DMS53 treated with DMSO at 0.1 percent for 48 hours (cell line): ENCODE results near the gene SSBP2.
"Not testable (repeated sequence)": the region's sequence is repeated elsewhere in the genome, so short reads cannot be mapped to it uniquely, and the experiment has no call there.

ENCODE experiments used
- DNase-seq: peaks from one replicate; lab custom pipeline; 2025; ENCODE audit not compliant: unreplicated experiment; lab: John Stamatoyannopoulos, UW

SSBP2 gene

DNA sequence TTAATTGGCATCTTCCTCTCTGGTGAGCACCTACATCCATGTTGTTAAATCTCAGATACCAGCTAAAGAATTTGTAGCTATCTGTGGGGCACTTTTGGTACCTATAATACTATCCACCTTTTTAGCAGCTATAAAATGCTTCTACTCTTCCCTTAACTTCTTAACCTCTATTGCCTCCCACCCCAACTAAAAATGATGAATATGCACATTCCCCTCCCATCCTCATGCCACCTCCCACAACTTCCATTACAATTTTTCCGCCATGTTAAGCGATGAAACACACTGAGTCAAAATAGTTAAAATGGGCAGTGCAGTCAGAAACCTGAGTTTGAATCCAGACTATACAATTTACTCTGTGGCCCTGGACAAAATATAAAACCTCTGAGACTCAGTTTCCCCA, 10.1 kb downstream of the SSBP2 start:
- DNase-seq = no peak

DNA sequence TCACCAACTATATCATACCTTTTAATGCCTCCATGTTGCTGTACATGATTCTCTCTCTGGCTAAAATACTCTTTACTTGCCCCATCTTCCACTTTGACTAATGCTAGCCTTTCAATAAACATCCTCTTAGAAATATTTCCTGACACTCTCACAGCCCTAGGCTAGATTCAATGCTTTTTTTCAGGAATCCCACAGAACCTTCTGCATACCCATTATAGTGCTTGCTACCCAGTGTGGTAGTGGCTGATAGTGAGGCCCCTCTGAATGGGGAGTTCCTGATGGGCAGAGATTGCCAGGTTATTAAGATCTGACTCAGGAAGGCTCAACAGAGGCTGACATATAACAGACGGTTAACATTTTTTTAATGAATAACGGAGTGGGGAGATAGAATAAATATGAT, 11.6 kb downstream of the SSBP2 start:
- no peak for DNase-seq

DNA sequence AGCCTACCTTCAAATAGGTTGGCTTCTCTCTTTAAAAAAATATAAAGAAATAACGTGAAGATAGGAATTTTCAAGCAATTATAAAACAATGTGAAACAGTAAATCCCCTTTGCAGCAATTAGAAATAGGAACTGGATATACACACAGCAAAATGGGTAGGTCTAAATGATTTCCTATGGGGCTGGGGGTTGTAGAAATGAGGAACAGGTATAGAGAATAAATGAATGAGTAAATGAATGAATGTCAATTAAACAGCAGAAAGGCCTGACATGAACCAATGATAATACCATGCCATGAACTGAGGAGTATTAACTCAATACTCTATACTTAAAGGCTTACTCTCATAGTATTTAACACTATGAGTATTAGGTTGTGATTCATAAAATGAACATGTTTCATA, 21.6 kb downstream of the SSBP2 start:
- DNase-seq = no peak

DNA sequence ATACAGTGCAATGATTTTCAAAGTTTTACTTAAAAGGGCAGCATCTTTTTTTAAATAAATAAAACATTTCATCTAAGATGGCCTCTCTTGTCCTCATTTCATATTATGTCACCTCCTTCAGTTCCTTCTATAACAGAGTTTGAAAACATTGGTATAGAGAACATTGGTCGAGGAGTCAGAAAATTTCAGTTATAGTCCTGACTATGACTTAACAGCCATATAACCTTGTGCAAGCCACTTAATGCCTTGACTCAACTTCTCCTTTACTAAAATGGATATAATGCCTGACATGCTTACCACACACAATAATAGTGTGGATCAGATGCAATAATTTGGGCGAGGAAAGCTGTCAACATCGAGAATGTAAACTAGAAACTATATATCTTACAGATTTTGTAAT, 22.6 kb downstream of the SSBP2 start:
- no peak for DNase-seq

DNA sequence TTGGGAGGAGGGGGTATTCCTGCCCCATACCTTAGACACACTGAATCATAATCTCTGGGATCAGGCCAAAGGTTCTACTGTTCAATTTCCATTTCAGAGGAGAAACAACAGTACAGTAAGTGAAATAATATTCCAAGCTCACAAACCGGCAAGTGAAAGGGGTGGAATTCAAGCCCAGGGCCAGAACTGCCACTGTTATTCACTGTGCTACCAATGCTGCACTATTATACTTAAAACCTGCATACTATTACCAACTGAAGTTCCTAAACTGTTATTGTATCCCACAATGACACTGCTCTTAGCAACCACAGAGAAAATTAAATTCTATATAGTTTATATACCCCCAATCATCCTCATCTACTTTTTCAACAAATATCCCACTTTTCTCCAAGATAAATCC, 24.6 kb downstream of the SSBP2 start:
- DNase-seq = no peak

DNA sequence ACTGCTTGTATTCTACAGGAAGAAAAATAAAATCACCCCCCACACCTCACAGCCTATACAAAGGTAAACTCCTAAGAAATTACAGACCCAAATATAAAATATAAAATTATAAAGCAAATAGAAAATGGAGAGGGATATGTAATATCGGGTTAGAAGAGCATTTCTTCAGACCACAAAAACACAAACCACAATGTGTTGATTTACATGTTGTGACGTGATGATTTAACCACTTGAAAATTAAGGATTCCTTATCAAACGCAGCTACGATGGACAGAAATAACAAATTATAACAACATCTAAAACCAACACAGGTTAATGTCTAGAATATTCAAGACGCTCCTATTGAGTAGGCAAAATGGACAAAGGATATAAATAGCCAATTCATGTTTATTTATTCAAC, 26.3 kb downstream of the SSBP2 start:
- no peak for DNase-seq

DNA sequence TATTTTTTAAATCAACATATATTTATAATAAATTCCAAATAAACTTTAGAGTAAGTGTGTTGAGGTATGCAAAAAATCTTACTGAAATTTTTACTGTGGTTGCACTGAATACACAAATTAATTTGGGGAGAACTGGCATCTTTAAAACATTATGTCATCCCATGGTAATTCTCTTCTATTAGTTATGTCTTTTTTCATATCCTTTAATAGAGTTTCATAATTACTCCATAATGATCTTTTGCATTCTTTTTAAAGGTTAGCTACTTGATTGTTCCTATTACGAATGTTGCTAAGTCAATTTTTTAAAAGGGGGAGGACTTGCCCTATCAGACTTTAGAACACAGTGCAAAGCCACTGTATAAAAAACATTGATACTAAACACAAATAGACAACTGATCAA, 26.8 kb downstream of the SSBP2 start:
- DNase-seq = no peak

DNA sequence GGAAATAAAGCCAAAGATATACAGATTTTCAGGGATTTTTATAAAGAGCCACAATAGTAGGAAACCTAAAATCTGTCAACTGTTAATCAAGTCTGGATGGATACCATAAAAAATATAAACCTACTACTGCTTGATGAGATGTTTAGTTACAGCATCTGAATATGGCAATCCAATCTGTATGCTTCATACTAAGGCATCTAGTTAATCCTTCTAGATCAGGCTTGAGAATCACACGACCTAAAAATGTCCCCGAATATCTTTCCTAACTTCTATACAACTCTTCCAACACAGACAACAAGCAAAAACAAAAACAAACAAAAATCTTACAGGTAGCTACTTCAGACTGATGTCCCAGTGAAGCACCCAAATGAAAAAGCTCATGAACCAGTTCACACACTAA, 29.8 kb downstream of the SSBP2 start:
- no peak for DNase-seq

DNA sequence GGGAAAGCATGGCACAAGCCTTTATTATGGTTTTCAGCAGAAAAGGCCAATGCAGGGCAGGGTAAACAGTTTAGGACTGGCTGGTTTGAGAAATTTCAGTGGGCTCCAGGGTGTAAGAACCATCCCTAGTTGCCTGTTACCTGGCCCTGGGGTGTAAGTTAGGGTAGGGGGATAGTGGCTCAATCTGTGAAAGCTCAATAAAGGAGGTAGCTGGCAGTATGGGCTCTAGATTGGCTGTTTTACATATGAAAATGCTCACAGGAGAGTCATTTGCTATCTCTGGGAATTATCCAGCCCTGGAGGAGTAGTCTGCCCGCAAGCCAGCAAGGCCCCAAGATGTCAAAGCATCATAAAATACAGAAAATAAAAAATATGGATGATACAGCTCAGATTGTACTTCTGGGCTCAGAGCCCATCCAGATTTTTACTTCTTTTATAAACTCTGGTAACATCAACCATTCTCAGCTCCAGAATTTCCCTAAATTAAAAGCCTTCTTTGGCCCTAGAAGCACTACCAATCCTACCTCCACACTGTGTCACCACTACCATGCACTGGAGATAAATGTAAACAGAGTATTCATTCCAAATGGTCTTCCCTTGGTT, 31.1 kb downstream of the SSBP2 start:
- no peak for DNase-seq

DNA sequence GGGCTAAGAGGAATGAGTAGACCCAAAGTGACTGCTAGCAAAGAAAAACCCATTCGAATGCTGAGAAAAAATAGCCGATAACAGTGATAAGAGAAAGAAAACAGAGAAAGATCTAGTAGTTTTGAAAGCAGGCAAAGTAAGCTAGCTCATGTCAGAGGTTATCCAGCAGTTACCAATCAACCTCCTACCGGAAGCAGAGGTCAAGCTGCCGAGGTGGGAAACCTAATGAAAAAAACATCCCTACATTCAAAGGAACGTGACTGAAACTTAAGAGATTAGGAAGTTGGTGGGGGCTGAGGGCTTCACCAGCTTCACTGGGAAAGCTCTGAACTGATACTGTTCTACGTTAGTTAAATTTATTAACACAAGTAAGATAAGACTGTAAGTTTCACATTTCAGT, 32.6 kb downstream of the SSBP2 start:
- DNase-seq = no peak

DNA sequence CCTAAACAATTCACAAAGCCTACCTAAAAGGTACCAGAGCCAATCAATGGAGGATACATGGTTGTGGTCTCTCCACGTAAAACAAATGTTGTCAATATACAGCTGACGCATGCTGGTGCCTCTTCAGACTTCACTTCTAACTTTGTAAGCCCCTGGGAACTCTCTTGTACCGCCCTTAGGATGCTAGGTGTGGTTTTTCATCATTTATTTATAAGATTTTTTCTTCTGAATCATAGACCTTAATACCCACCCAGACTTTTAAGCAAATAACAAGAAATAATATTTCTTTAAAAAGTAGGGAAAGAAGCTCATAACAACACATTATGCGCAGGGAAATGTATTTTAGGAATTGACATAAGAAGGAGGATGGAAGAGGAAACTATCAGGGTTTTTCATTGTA, 33.0 kb downstream of the SSBP2 start:
- DNase-seq = no peak

DNA sequence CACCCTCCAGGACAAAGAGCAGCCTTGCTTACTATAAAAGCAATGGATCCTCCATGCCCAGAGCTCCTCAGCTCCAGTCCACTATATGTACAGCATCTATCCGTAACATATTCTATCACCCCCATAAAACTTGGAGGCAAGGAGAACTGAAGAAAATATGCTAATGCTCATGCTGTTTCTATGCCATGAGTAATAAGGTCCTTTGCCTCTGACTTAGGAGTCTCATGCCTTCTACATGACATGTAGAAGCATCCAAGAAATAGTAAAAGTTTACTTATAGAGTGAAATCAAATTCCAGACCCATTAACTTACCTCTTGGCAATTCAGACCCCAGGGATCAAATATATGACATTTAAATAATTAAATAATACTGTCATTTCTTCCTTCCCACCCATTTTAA, 33.7 kb downstream of the SSBP2 start:
- no peak for DNase-seq

DNA sequence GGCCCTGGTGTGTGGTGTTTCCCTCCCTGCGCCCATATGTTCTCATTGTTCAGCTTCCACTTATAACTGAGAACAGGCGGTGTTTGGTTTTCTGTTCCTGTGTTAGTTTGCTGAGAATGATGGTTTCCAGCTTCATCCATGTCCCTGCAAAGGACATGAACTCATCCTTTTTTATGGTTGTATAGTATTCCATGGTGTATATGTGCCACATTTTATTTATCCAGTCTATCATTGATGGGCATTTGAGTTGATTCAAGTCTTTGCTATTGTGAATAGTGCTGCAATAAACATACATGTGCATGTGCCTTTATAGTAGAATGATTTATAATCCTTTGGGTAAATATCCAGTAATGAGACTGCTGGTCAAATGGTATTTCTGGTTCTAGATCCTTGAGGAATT, 36.8 kb downstream of the SSBP2 start:
- DNase-seq = not testable (repeated sequence)

DNA sequence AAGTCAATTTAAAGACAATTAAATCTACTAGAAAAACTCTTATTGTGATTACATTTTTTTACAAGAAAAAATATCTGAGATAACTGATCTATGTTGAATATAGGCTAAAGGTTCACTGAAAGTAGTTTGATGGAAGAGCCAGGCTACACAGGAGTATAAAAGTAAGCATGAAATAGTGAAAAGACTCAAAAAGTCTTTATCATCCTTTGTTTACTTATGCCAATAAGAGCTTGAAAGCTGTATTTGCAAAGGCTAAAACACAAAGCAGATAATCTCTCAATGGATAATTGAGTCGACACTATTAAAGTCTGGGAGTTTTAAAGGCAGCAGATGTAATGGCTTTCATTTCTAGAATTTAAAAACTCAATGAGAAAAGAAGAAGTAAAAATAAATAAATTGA, 42.0 kb downstream of the SSBP2 start:
- no peak for DNase-seq

DNA sequence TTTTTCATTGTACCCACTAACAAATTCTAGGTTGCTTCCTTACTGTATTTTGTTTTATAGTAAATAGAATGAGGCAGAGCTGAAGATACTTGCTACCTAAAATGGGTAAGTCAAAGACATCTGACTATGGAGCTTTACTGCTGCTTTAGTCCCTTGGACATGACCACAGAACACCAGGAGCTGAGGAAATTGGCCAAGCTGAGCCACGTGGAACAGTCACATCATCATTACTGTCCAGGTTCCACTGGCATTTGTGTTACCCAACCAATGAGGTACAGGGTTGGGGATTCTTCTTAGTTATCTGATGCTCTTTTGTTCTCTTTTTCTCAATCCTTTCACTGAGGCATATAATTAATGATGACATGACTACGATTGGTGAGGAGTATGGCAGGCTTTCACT, 47.1 kb downstream of the SSBP2 start:
- DNase-seq = no peak

DNA sequence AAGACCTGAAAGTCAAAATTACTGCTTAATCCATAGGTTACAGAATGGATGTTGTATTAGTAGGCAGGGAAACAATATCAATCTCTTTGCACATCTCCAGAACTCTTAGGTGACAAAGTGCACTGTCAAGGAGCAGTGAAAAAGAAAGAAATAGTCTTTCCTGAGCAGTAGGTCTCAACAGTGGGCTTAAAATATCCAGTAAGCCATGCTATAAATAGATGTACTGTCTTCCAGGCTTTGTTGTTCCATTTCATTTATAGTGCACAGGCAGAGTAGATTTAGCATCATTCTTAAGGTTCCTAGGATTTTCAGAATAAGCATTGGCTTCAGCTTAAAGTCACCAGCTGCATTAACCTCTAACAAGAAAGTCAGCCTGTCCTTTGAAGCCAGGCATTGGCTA, 50.7 kb downstream of the SSBP2 start:
- DNase-seq = no peak

DNA sequence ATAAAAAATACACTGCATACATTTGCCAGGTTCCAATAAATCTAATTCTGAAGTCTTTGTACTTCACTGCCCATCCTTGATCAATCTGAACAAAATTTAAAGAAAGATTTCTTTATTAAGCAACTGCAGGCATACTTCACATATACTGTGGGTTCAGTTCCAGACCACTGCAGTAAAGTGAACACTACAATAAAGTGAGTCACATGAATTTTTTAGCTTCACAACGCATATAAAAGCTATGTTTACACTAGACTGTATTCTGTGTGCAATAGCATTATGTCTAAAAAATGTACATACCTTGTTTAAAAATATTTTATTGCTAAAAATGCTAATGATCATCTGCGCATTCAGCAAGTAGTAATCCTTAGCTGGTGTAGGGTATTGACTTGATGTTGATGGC, 52.1 kb downstream of the SSBP2 start:
- DNase-seq = no peak

DNA sequence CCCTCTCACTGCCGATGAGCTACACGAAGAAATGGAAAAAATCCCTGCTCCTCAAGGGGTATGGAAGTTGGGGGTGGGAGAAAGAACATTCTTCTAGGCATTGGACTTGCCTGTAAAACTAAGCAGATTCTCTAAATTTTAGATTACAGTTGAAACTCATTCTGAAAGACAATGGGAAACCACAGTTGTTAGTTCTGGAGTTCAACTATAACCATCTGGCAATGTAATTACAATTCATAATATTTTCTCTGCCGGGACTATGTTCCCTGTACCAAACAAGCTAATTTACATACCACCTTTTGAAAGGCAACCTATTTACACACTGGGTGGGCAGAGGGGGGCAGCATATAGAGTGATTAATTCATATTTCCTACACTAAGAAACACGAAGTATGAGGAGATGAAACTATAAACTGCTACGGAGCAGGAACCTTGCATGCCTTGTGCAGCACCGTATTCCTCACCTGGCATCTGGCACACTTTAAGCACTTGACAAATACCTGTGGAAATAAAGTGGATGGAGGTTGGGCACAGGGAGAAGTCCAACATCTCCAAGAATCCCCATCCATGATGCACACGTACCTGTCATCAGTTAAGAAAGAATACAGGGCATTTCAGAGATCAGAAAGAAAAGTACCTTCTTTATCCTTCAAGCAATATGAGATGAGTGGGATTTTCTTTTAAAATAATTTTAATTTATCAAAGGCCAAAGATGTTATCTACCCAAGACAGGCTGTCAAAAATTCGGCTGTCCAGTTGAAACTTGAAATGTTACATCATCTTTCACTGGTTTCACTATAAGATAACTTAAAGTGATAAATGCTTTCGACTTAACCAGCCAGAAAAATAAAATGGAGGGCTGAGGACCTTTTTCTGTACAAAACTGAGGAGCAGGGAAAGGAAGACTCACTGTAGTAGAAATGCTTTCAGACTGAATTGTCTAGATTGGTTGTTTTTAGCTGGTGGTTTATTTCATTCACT, 54.2 kb downstream of the SSBP2 start:
- DNase-seq = no peak

DNA sequence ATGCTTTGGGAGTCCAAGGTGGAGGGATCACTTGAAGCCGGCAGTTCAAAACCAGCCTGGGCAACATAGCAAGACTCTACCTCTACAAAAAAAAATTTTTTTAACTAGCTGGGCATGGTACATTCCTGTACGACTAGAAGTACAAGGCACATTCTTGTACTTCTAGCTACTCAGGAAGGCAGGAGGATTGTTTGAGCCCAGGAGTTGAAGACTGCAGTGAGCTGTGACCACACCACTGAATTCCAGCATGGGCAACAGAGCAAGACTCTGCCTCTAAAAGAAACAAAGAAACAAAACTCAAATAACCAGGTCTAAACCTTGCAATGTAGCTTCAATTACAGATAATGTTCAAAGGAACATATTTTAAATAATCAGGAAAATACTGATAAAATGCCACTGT, 56.2 kb downstream of the SSBP2 start:
- DNase-seq = no peak

DNA sequence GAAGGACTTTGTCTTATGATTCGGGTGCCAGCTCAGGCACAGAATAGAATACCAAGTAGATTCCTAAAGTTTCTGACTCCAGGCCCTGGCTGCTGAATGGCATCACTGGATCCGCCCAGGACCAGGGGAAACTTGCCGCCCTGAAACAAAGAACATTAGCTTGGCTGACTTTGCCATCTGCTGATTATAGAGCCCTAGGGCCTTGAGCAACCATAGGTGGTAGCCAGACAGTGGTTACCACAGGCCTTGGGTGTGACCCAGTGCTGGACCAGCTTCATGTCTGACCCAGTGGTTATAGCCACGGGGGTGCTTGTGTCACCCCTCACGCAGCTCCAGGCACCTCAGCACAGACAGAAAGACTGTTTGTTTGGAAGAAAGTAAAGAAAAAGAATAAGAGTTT, 62.7 kb downstream of the SSBP2 start:
- no peak for DNase-seq

DNA sequence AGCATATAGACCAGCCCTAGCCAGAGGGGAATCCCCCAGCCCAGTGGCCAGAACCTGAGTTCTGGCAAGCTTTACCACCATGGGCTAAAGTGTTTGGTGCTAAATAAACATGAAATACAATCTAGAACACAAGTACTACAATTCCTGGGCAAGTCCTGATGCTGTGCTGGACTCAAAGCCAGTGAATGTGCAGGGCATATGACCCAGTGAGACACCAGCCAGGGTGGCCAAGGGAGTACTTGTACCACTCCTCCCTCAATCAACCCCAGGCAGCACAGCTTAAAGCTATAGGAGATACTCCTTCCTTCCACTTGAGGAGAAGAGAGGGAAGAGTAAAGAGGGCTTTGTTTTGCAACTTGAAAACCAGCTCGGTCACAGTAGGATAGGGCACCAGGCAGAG, 63.6 kb downstream of the SSBP2 start:
- no peak for DNase-seq

DNA sequence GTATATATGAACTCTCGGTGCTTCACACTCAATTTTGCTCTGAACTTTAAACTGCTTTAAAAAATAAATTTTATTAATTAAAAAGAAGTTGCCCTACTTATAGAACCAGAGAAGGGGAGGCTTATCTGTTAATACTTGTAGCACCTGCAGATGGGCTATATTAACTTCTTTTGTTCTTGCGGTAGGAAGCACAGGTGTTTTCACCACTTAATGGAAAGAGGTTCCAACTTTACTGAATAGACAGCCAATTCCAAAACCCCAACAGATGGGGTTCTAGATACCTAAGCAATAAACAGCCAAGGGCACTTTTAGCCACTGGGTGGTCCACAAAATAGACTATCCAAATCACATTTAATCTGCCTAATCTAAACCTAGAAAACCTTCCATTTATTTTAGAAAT, 65.4 kb downstream of the SSBP2 start:
- DNase-seq = no peak

DNA sequence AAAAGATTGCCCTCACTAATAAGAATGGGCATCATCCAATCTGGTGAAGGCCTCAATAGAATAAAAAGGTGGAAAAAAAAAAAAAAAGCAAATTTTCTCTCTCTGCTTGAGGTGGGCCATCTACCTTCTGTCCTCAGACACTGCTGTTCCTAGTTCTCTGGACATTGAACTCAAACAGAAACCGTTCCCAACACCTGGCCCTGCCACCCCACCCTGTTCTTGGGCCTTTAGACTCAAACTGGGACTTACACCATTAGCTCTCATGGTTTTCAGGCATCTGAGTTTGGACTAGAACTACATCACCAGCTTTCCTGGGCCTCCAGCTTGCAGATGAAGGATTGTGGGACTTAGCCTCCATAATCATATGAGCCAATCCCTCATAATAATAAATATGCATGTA, 71.0 kb downstream of the SSBP2 start:
- DNase-seq = no peak
